PC-3 (cell line): Measurements from ENCODE around the gene CASTOR1. TPM values are rescaled to one million over a fixed set of nuclear protein-coding genes. Genes with fewer than 3 reads are reported as not detected.

ENCODE experiments used
- ATAC-seq: fragments of 200-7000 bp; cut with Tn5 transposase; 2 replicates; pipeline ENCODE4 v1.9.1; 2020; ENCODE audit warnings: mild to moderate bottlenecking, moderate library complexity
- BruUV-seq: library from RNA; stranded (reverse); fragments of 400-500 nt; replicated peaks from 2 replicates; lab custom pipeline; 2021; lab: Mats Ljungman, UMichigan
- CTCF ChIA-PET: fragments of 300-600 bp; sonication (Branson Sonifier 250); formaldehyde crosslinking; loops from one replicate; lab custom pipeline; 2022; ENCODE audit warnings: antibody characterized with exemption; lab: Charles Lee
- POLR2A ChIA-PET: fragments of 300-600 bp; sonication (Branson Sonifier 250); formaldehyde crosslinking; loops from one replicate; lab custom pipeline; 2022; ENCODE audit warnings: antibody characterized with exemption; ENCODE audit not compliant: unreplicated experiment; lab: Charles Lee
- DNase-seq: peaks from one replicate; pipeline ENCODE4 v3.0.0-alpha.2; 2015
- H2AFZ ChIP-seq: fragments of 300-600 bp; sonication (generic); 2 replicates; pipeline ENCODE4 v1.6.0; 2016; ENCODE audit warnings: antibody characterized with exemption, low read length
- H3F3A ChIP-seq: fragments of 300-600 bp; sonication (generic); one replicate; pipeline ENCODE4 v1.6.0; 2017; ENCODE audit warnings: antibody characterized with exemption, low read length, control low read depth, mild to moderate bottlenecking; ENCODE audit not compliant: unreplicated experiment
- H3K27ac ChIP-seq: fragments of 300-600 bp; sonication (generic); 2 replicates; pipeline ENCODE4 v1.5.1; 2016; ENCODE audit warnings: mild to moderate bottlenecking, low read length
- H3K27me3 ChIP-seq: fragments of 300-600 bp; sonication (generic); 2 replicates; pipeline ENCODE4 v1.6.1; 2016; ENCODE audit warnings: low read length, mixed read lengths
- H3K36me3 ChIP-seq: fragments of 300-600 bp; sonication (generic); 2 replicates; pipeline ENCODE4 v1.6.1; 2016; ENCODE audit warnings: low read depth, mixed run types, low read length, mixed read lengths
- H3K4me1 ChIP-seq: fragments of 300-600 bp; sonication (generic); 2 replicates; pipeline ENCODE4 v1.5.1; 2016; ENCODE audit warnings: low read length; ENCODE audit not compliant: insufficient read depth
- H3K4me2 ChIP-seq: fragments of 300-600 bp; sonication (generic); 2 replicates; pipeline ENCODE4 v1.6.0; 2016; ENCODE audit warnings: low read length
- H3K4me3 ChIP-seq: fragments of 300-600 bp; sonication (generic); 2 replicates; pipeline ENCODE4 v1.5.1; 2016; ENCODE audit warnings: mild to moderate bottlenecking, low read length, mixed read lengths
- H3K79me2 ChIP-seq: fragments of 300-600 bp; sonication (generic); 2 replicates; pipeline ENCODE4 v1.6.1; 2017; ENCODE audit warnings: low read length, mixed read lengths
- H3K9ac ChIP-seq: fragments of 300-600 bp; sonication (generic); 2 replicates; pipeline ENCODE4 v1.6.0; 2016; ENCODE audit warnings: mild to moderate bottlenecking, low read length
- H3K9me2 ChIP-seq: fragments of 300-600 bp; sonication (generic); replicated peaks from 2 replicates; pipeline ENCODE4 v1.6.1; 2016; ENCODE audit warnings: mixed run types, low read length, mixed read lengths
- H3K9me3 ChIP-seq: fragments of 300-600 bp; sonication (generic); 2 replicates; pipeline ENCODE4 v1.6.1; 2016; ENCODE audit warnings: low read length, mixed read lengths
- H4K20me1 ChIP-seq: fragments of 300-600 bp; sonication (generic); 2 replicates; pipeline ENCODE4 v1.6.1; 2016; ENCODE audit warnings: low read length, mixed read lengths
- EZH2 ChIP-seq: fragments of 300-600 bp; sonication (generic); IDR thresholded peaks from one replicate; pipeline ENCODE4 v1.6.1; 2017; ENCODE audit warnings: antibody characterized with exemption, mild to moderate bottlenecking, low read length; ENCODE audit not compliant: unreplicated experiment
- EZH2phosphoT487 ChIP-seq: fragments of 300-600 bp; sonication (generic); IDR thresholded peaks from 2 replicates; pipeline ENCODE4 v1.6.1; 2018; ENCODE audit warnings: mild to moderate bottlenecking, antibody characterized with exemption, low read length, borderline replicate concordance
- intact Hi-C: fragments of 100-400 bp; cut with micrococcal nuclease; formaldehyde crosslinking; loops from 2 replicates; pipeline ENCODE4 v1.9.0; 2023
- total RNA-seq: library from RNA; depleted of rRNA; stranded (reverse); fragments of >200 nt; gene quantifications from 2 replicates; pipeline ENCODE4 v1.2.3, GENCODE V29; 2014
- TF ChIP-seq, protein P1 (sequence below): fragments of 300-600 bp; sonication (generic); conservative IDR thresholded peaks from 2 replicates; pipeline ENCODE4 v1.5.1; 2017; ENCODE audit warnings: antibody characterized with exemption, low read depth, mild to moderate bottlenecking, low read length

Gene CASTOR1
- total RNA-seq, 1 experiment from 2014 or later = 4.2 TPM

DNA sequence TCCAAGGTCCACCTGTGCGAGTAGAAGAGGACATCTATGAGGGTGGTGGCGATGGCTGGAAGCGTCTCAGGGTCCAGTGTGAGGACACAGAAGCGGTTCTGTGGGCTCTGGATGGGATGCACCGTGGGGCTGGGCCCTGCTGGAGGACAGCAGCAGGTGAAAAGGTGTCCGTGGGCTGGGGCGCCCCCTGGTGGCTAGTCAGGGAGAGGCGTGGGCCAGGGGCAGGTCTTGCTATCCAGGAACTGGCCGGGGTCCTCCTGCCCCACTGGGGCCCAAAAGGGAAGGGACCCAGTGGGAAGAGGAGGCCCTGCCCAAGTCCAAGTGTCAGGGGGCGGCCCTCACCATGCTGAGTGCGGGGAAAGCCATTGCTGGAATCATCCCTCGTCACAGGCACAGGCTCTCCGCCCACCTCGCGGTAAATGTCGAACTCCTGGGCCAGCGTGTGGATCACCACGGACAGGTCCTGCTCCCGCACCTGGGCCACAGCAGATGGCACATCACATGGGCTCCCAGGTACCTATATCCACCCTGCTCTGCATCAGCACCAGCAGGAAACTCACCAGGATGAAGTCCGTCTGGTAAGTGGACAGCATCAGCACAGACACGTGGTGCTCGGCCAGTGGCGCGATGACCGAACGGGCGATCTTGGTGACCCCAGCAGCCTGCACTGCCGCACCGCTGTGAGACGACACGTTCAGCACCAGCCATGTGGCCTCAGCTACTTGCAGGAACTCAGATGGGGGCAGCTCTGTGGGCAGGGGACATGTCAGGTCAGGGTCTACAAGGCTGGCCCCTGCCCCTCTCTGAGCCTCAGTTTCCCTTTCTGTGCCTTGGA is 2.3 kb downstream of the CASTOR1 start:
- POLR2A ChIA-PET = interaction anchor here (0.6 to 1.0 kb wide), 2 partner anchors 9 to 40 kb away, joined by 3 to 6 read pairs; partner anchors contain the start of gene TBC1D10A
- H3K27me3 ChIP-seq = no peaks in the 10 kb centered on the region
- TF ChIP-seq, protein P1, sequence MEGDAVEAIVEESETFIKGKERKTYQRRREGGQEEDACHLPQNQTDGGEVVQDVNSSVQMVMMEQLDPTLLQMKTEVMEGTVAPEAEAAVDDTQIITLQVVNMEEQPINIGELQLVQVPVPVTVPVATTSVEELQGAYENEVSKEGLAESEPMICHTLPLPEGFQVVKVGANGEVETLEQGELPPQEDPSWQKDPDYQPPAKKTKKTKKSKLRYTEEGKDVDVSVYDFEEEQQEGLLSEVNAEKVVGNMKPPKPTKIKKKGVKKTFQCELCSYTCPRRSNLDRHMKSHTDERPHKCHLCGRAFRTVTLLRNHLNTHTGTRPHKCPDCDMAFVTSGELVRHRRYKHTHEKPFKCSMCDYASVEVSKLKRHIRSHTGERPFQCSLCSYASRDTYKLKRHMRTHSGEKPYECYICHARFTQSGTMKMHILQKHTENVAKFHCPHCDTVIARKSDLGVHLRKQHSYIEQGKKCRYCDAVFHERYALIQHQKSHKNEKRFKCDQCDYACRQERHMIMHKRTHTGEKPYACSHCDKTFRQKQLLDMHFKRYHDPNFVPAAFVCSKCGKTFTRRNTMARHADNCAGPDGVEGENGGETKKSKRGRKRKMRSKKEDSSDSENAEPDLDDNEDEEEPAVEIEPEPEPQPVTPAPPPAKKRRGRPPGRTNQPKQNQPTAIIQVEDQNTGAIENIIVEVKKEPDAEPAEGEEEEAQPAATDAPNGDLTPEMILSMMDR = peak; percentile 85
- no peak for TF ChIP-seq EZH2phosphoT487
- DNase-seq (peak; percentile 66), ATAC-seq (no peak)
- H3K9me2 ChIP-seq = no peaks in the 10 kb centered on the region
- no peaks in the 10 kb centered on the region for H3F3A ChIP-seq
- H2AFZ ChIP-seq = no peak overlapping the region
- H4K20me1 ChIP-seq = no peaks in the 10 kb centered on the region
- no peaks in the 10 kb centered on the region for H3K9me3 ChIP-seq
- peak overlapping the region; percentile 17; the same call in 1 of the 2 replicates for H3K27ac ChIP-seq
- CTCF ChIA-PET = interaction anchor here (0.6 to 2.2 kb wide), 6 partner anchors 40 to 179 kb away, joined by 3 to 33 read pairs (median 6); partner anchors contain the start of genes RNF215, SEC14L2 and TBC1D10A
- BruUV-seq = no TSS peak
- no peaks in the 10 kb centered on the region for H3K36me3 ChIP-seq
- H3K4me3 ChIP-seq = no peak overlapping the region
- intact Hi-C loops = loop anchor here (5.0 kb wide), 1 partner anchor 40 kb away; the partner anchor contains the start of gene TBC1D10A
- no peak overlapping the region for H3K4me2 ChIP-seq
- H3K79me2 ChIP-seq = 0 out of 2 replicates have a peak, but pooled peaks cover 3% of the 10 kb centered on the region
- H3K9ac ChIP-seq = no peak overlapping the region; the same call in 1 of the 2 replicates
- H3K4me1 ChIP-seq = peaks cover 25% of the 10 kb centered on the region

DNA sequence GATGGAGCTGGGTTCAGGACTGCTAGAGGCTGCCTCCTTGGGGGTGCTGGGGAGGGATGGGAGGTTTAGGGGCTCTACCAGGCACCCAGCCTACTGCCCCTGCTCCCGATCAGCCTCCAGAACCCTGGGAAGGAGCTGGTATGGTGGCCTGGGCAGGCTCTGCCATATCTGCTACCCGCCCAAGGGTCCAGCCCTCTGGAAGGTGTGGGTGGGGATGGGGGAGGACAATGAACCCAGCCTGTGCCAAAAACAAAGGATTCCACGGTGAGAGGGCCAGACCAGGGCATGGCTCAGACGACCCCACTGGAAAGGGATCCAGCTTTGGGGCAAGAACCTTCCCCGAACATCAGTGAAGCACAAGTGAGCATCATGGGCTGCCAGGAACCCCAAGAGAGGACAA is 3.0 kb downstream of the CASTOR1 start:
- BruUV-seq = no TSS peak
- Histone ChIP-seq H3K4me2 (no peak overlapping the region), H3K79me2 (0 out of 2 replicates have a peak, but pooled peaks cover 3% of the 10 kb centered on the region), H3K9ac (no peak overlapping the region; the same call in 1 of the 2 replicates), H4K20me1 (no peaks in the 10 kb centered on the region), H3K9me2 (no peaks in the 10 kb centered on the region), H3K27me3 (no peaks in the 10 kb centered on the region), H3K4me1 (peaks cover 23% of the 10 kb centered on the region), H3K36me3 (no peaks in the 10 kb centered on the region), H3K9me3 (no peaks in the 10 kb centered on the region), H3K4me3 (no peak overlapping the region), H2AFZ (no peak overlapping the region), H3F3A (no peaks in the 10 kb centered on the region), H3K27ac (peak overlapping the region; percentile 17; the same call in 1 of the 2 replicates)
- ChIA-PET CTCF (no interaction called here), POLR2A (no interaction called here)
- no peak for ATAC-seq
- no peak for DNase-seq
- no peak for TF ChIP-seq EZH2
- no peak for TF ChIP-seq EZH2phosphoT487
- TF ChIP-seq, protein P1 = no peak
- intact Hi-C loops = loop anchor here (5.0 kb wide), 1 partner anchor 41 kb away; the partner anchor contains the start of gene TBC1D10A
